ENCODE measurements around the gene TEKT1. TPM values are rescaled to one million over a fixed set of nuclear protein-coding genes. Genes with fewer than 3 reads are reported as not detected.

TEKT1 gene
- 0.05 to 0.18 TPM (median 0.07 TPM) in 5 replicates for total RNA-seq (2022; extraction: Qiagen RNA extraction)

GRCh38 chr17:6831661-6832263 lies at the start of gene TEKT1:
Gene TEKT1, minus strand, starts transcription at chr17:6831729. Its CDS starts 1,353 bp downstream, at chr17:6830376.

GRCh38 chr17:6775871-6776405 lies 55.6 kb downstream of the TEKT1 start, which contains the start of gene FBXO39:
Gene FBXO39, plus strand, starts transcription at chr17:6776215. Its CDS starts 3,654 bp downstream, at chr17:6779869.

GRCh38 chr17:6755731-6756184 lies 75.8 kb downstream of the TEKT1 start, which contains the start of gene XAF1:
Gene XAF1, plus strand, starts transcription at chr17:6756046. Its CDS starts 33 bp downstream, at chr17:6756079.

Other genes with a start within 250 kb of the TEKT1 start
- 18.1 to 21.5 TPM (median 19.7 TPM) in 5 replicates for gene KIAA0753, start 191.0 kb downstream of the TEKT1 start, total RNA-seq (2022; extraction: Qiagen RNA extraction)
- 336 to 499 TPM (median 364 TPM) in 5 replicates for gene TXNDC17, start 190.7 kb downstream of the TEKT1 start, total RNA-seq (2022; extraction: Qiagen RNA extraction)
- gene MED31, start 180.1 kb downstream of the TEKT1 start, total RNA-seq (2022; extraction: Qiagen RNA extraction): 19.9 to 29.6 TPM (median 25.4 TPM) in 5 replicates
- 1.9 to 3.0 TPM (median 2.4 TPM) in 5 replicates for gene C17orf100, start 180.0 kb downstream of the TEKT1 start, total RNA-seq (2022; extraction: Qiagen RNA extraction)
- gene SLC13A5, start 118.4 kb downstream of the TEKT1 start, total RNA-seq (2022; extraction: Qiagen RNA extraction): 0.08 to 0.39 TPM (median 0.21 TPM) in 5 replicates
- 0.04 to 0.08 TPM in 2 of 5 replicates, not detected in the others for gene XAF1, start 75.7 kb downstream of the TEKT1 start, total RNA-seq (2022; extraction: Qiagen RNA extraction)
- 0.05 TPM in 1 of 5 replicates, not detected in the others for gene FBXO39, start 55.5 kb downstream of the TEKT1 start, total RNA-seq (2022; extraction: Qiagen RNA extraction)
- not detected in 5 replicates for gene ALOX12, start 164.3 kb upstream of the TEKT1 start, total RNA-seq (2022; extraction: Qiagen RNA extraction)
- gene RNASEK, start 180.9 kb upstream of the TEKT1 start, total RNA-seq (2022; extraction: Qiagen RNA extraction): 442 to 503 TPM (median 469 TPM) in 5 replicates
- not detected in 5 replicates for gene BCL6B, start 191.3 kb upstream of the TEKT1 start, total RNA-seq (2022; extraction: Qiagen RNA extraction)
- 5.9 to 11.0 TPM (median 9.2 TPM) in 5 replicates for gene SLC16A13, start 204.3 kb upstream of the TEKT1 start, total RNA-seq (2022; extraction: Qiagen RNA extraction)
- 0.15 TPM in 1 of 5 replicates, not detected in the others for gene SLC16A11, start 212.4 kb upstream of the TEKT1 start, total RNA-seq (2022; extraction: Qiagen RNA extraction)
- not detected in 5 replicates for gene CLEC10A, start 248.5 kb upstream of the TEKT1 start, total RNA-seq (2022; extraction: Qiagen RNA extraction)